Measurements from ENCODE around the gene RUNDC1.

GRCh38 chr17:43018932-43019331, 38.6 kb downstream of the RUNDC1 start:
- TF ChIP-seq POLR2A (IDR thresholded peaks at IDR 0.05) (no peak), CTCF (IDR thresholded peaks at IDR 0.05) (no peak), POLR2AphosphoS5 (IDR thresholded peaks at IDR 0.05) (no peak)
